Measurements from ENCODE around the gene KDM6A. TPM values are rescaled to one million over a fixed set of nuclear protein-coding genes. Genes with fewer than 3 reads are reported as not detected.

KDM6A gene
- total and polyA plus RNA-seq, 11 donors, result 4.4 to 27.8 (median 13.9) TPM

DNA sequence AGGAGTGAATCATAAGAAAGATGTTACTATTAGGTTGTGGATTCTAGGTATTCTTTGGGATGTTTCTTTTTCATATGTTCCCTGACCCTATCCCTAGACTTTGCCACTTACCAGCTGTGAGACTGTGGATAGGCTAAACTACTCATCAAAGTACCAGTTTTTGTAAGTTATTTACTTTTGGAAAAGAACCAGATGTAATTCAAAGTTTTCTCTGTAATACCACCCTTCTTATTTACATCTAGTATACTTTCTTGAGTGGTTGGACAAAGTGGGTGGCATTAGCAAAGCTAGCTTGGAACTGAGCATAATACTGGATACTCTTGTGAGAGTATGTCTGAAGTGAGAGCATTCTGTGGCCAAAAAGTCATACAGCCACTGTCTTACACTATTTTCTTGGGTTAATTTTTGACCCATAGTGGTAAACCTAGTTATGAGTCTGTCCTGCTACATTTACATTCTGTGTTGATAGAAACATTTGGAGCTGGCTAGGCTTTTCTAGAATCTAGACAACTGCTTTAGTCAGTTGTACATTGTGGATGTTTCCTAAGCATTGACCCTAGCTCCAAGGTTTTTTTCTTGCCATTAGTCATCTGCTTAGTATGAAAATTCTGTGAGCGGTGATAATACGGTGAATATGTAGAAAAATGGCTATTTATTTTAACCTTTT, 41.7 kb downstream of the KDM6A start:
- peak in 1 of 4 donors; percentile 37 for ATAC-seq
- intact Hi-C loops (cut with DNase I), result no loop called here
- WGBS, 4 donors, result 79 to 83% (median 80%) methylated on average over 2 of the region's 2 CpGs
- Histone ChIP-seq H3K4me3 (no peak overlapping the region), H3K36me3 (no peaks in the 10 kb centered on the region), H3K9me3 (no peaks in the 10 kb centered on the region), H3K27ac (no peak overlapping the region), H3K27me3 (no peaks in the 10 kb centered on the region), H3K4me1 (peaks cover 0 to 68% (median 18%) of the 10 kb centered on the region in 12 donors)
- TF ChIP-seq POLR2A (IDR thresholded peaks at IDR 0.05), result no peak
- TF ChIP-seq, protein P1, sequence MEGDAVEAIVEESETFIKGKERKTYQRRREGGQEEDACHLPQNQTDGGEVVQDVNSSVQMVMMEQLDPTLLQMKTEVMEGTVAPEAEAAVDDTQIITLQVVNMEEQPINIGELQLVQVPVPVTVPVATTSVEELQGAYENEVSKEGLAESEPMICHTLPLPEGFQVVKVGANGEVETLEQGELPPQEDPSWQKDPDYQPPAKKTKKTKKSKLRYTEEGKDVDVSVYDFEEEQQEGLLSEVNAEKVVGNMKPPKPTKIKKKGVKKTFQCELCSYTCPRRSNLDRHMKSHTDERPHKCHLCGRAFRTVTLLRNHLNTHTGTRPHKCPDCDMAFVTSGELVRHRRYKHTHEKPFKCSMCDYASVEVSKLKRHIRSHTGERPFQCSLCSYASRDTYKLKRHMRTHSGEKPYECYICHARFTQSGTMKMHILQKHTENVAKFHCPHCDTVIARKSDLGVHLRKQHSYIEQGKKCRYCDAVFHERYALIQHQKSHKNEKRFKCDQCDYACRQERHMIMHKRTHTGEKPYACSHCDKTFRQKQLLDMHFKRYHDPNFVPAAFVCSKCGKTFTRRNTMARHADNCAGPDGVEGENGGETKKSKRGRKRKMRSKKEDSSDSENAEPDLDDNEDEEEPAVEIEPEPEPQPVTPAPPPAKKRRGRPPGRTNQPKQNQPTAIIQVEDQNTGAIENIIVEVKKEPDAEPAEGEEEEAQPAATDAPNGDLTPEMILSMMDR (IDR thresholded peaks at IDR 0.05), result no peak
- DNase-seq, result no peak

DNA sequence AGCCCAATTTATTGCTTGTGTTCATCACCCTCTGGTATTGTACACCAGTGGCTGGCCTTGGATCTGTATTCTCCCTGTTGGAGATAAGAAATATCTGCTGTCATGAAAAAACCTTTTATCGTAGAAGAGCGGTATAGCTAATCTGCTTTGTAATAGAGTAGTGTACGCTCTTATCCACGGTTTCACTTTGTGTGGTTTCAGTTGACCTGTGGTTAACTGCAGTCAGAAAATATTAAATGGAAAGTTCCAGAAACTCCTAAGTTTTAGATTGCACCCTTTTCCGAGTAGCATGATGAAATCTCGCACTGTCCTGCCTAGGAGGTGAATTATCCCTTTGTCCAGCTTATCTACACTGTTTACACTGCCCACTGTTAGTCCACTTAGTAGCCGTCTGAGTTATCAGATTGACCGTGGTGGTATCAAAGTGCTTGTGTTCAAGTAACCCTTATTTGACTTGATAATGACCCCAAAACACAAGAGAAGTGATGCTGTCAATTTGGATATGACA, 42.4 kb downstream of the KDM6A start:
- WGBS, 4 donors, result 32 to 58% (median 40%) methylated on average over 8 of the region's 8 CpGs
- H3K9me3 ChIP-seq, result no peaks in the 10 kb centered on the region
- TF ChIP-seq POLR2A (IDR thresholded peaks at IDR 0.05), result no peak
- TF ChIP-seq, protein P1 (IDR thresholded peaks at IDR 0.05), result no peak
- peaks cover 0 to 62% (median 18%) of the 10 kb centered on the region in 12 donors for H3K4me1 ChIP-seq
- H3K36me3 ChIP-seq, result no peaks in the 10 kb centered on the region
- ATAC-seq (peak in 2 of 4 donors; percentile 45 to 61), DNase-seq (no peak)
- no peaks in the 10 kb centered on the region for H3K27me3 ChIP-seq
- intact Hi-C loops (cut with DNase I), result no loop called here
- peak overlapping the region in 2 of 12 donors; percentile 8 to 31 for H3K4me3 ChIP-seq
- H3K27ac ChIP-seq, result no peak overlapping the region

DNA sequence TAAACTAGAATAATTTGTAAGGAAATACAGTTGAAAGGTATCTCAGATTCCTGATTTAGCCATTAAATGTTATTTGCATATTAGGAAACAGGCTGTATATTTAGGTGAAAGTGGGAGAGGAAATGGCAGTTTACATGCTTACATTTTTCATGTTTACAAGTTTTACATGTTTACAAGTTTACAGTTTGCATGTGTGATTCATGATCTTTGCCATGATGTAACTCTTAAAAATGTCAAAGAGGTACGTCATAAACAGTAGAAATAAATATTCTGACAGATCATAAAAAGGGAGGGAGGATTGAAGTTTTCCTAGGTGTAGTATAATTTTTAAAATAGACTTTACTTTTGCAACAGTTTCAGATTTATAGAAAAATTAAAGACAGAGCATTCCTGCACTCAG, 45.7 kb downstream of the KDM6A start:
- no peaks in the 10 kb centered on the region for H3K27me3 ChIP-seq
- intact Hi-C loops (cut with DNase I), result no loop called here
- 26 to 56% (median 41%) methylated on average over 1 of the region's 1 CpG for WGBS, 4 donors
- no peaks in the 10 kb centered on the region for H3K36me3 ChIP-seq
- no peaks in the 10 kb centered on the region for H3K9me3 ChIP-seq
- H3K4me1 ChIP-seq, result peaks cover 0 to 79% (median 17%) of the 10 kb centered on the region in 12 donors
- DNase-seq, result no peak
- H3K4me3 ChIP-seq, result no peak overlapping the region
- TF ChIP-seq, protein P1 (IDR thresholded peaks at IDR 0.05), result no peak
- no peak for TF ChIP-seq POLR2A (IDR thresholded peaks at IDR 0.05)
- no peak for ATAC-seq
- no peak overlapping the region for H3K27ac ChIP-seq

DNA sequence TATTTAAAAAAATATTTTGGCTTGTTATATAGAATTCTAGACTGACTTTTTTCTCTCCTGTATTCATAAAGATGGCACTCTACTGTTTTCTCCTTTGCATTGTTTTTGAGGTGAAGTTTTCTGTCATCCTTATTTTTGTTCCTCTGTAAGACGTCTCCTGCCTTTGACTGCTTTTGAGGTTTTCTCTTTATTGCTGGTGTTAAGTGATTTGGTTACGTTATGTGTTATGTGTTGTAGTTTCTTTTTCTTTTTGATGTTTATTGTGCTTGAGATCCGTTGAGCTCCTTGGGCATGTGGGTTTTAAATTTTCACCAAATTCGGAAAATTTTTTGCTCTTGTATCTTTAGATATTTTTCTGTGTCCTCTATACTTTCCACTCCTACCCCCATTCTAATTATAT, 50.0 kb downstream of the KDM6A start:
- no peak overlapping the region for H3K4me3 ChIP-seq
- H3K9me3 ChIP-seq, result no peaks in the 10 kb centered on the region
- no peaks in the 10 kb centered on the region for H3K27me3 ChIP-seq
- intact Hi-C loops (cut with DNase I), result no loop called here
- no peak for ATAC-seq
- no peaks in the 10 kb centered on the region for H3K36me3 ChIP-seq
- TF ChIP-seq POLR2A (IDR thresholded peaks at IDR 0.05), result no peak
- TF ChIP-seq, protein P1 (IDR thresholded peaks at IDR 0.05), result no peak
- 75 to 84% (median 80%) methylated on average over 4 of the region's 4 CpGs for WGBS, 4 donors
- no peak overlapping the region for H3K27ac ChIP-seq
- H3K4me1 ChIP-seq, result peaks cover 0 to 66% (median 0%) of the 10 kb centered on the region in 12 donors
- no peak for DNase-seq
